WTC11 (cell line): Measurements from ENCODE around the gene HDAC9. TPM values are rescaled to one million over a fixed set of nuclear protein-coding genes. Genes with fewer than 3 reads are reported as not detected.

Experiments used
- ATAC-seq: fragments of 200-7000 bp; cut with Tn5 transposase; 2 replicates; pipeline ENCODE4 v1.10.0; 2021; ENCODE audit warnings: mild to moderate bottlenecking, moderate library complexity
- Bru-seq: library from RNA; stranded (reverse); fragments of 400-500 nt; gene quantifications from one replicate; lab custom pipeline; 2021; lab: Mats Ljungman, UMichigan
- CTCF ChIA-PET: fragments of 300-600 bp; sonication (Branson Sonifier 250); formaldehyde crosslinking; loops from one replicate; lab custom pipeline; 2021; ENCODE audit warnings: antibody characterized with exemption; lab: Charles Lee
- POLR2A ChIA-PET: fragments of 350-600 bp; sonication (Branson Sonifier 250); formaldehyde crosslinking; loops from one replicate; lab custom pipeline; 2021; ENCODE audit warnings: antibody characterized with exemption; lab: Charles Lee
- DNase-seq: peaks from one replicate; pipeline ENCODE4 v3.0.0; 2021; ENCODE audit warnings: low spot score
- H3K27ac Mint-ChIP-seq: 2 replicates; pipeline ENCODE4 v1.8.0; 2021; ENCODE audit warnings: mixed read lengths
- H3K27me3 Mint-ChIP-seq: 2 replicates; pipeline ENCODE4 v1.8.0; 2021; ENCODE audit warnings: low read depth, mild to moderate bottlenecking, moderate library complexity, mixed read lengths
- H3K36me3 Mint-ChIP-seq: 2 replicates; pipeline ENCODE4 v1.8.0; 2021; ENCODE audit warnings: mixed read lengths
- H3K4me1 Mint-ChIP-seq: 2 replicates; pipeline ENCODE4 v1.8.0; 2022; ENCODE audit warnings: mixed read lengths
- H3K4me3 Mint-ChIP-seq: 2 replicates; pipeline ENCODE4 v1.8.0; 2021; ENCODE audit warnings: mild to moderate bottlenecking, moderate library complexity, mixed read lengths
- H3K9me3 Mint-ChIP-seq: 2 replicates; pipeline ENCODE4 v1.8.0; 2021; ENCODE audit warnings: mixed read lengths
- GTF2I ChIP-seq: fragments of 250-450 bp; sonication (Bioruptor Pico); conservative IDR thresholded peaks from 2 replicates; pipeline ENCODE4 v1.4.0; 2021; ENCODE audit warnings: mild to moderate bottlenecking
- OVOL2 ChIP-seq: fragments of 250-450 bp; sonication (Bioruptor Pico); IDR thresholded peaks from 2 replicates; pipeline ENCODE4 v1.9.0; 2021; ENCODE audit warnings: mild to moderate bottlenecking, borderline replicate concordance
- PRRX2 ChIP-seq: fragments of 250-450 bp; sonication (Bioruptor Pico); IDR thresholded peaks from 2 replicates; pipeline ENCODE4 v1.8.0; 2021; ENCODE audit warnings: mild to moderate bottlenecking
- TEAD1 ChIP-seq: sonication (generic); formaldehyde crosslinking; IDR thresholded peaks from 2 replicates; pipeline ENCODE4 v1.8.0; 2022; ENCODE audit warnings: mild to moderate bottlenecking, missing genetic modification reagents
- TP53 ChIP-seq: sonication (generic); formaldehyde crosslinking; IDR thresholded peaks from 2 replicates; pipeline ENCODE4 v1.8.1; 2023; ENCODE audit warnings: mild to moderate bottlenecking, missing genetic modification reagents
- ZBTB21 ChIP-seq: sonication (generic); formaldehyde crosslinking; IDR thresholded peaks from 2 replicates; pipeline ENCODE4 v1.8.1; 2023; ENCODE audit warnings: mild to moderate bottlenecking, missing genetic modification reagents, borderline replicate concordance
- ZNF121 ChIP-seq: sonication (generic); formaldehyde crosslinking; IDR thresholded peaks from 2 replicates; pipeline ENCODE4 v1.8.0; 2023; ENCODE audit warnings: missing genetic modification reagents
- ZNF671 ChIP-seq: fragments of 250-450 bp; sonication (Bioruptor Pico); IDR thresholded peaks from 2 replicates; pipeline ENCODE4 v1.8.0; 2021; ENCODE audit warnings: mild to moderate bottlenecking
- long read RNA-seq, 3 experiments: library from RNA in 1 of 3; library from capped mRNA in 1 of 3; library from polyadenylated mRNA in 1 of 3; unstranded in 2 of 3; stranded (forward) in 1 of 3; transcript quantifications; one replicate each; pipeline ENCODE4 v2.0.0, GENCODE V29; 2021
- total RNA-seq: library from RNA; stranded (reverse); gene quantifications from 3 replicates; pipeline ENCODE4 v1.2.3, GENCODE V29; 2021
- TF ChIP-seq, protein P1 (sequence below): sonication (generic); formaldehyde crosslinking; IDR thresholded peaks from 2 replicates; pipeline ENCODE4 v1.8.0; 2022; ENCODE audit warnings: missing genetic modification reagents
- TF ChIP-seq, protein P2 (sequence below): fragments of 250-450 bp; sonication (Bioruptor Pico); IDR thresholded peaks from 2 replicates; pipeline ENCODE4 v1.9.0; 2021; ENCODE audit warnings: mild to moderate bottlenecking
- TF ChIP-seq, protein P3 (sequence below): sonication (generic); formaldehyde crosslinking; IDR thresholded peaks from 2 replicates; pipeline ENCODE4 v1.8.0; 2022; ENCODE audit warnings: mild to moderate bottlenecking, missing genetic modification reagents
- TF ChIP-seq, protein P4 (sequence below): fragments of 250-450 bp; sonication (Bioruptor Pico); IDR thresholded peaks from 2 replicates; pipeline ENCODE4 v1.9.0; 2021; ENCODE audit warnings: moderate library complexity, mild to moderate bottlenecking, inconsistent platforms, borderline replicate concordance
- TF ChIP-seq, protein P5 (sequence below): sonication (generic); formaldehyde crosslinking; IDR thresholded peaks from 2 replicates; pipeline ENCODE4 v1.8.1; 2023; ENCODE audit warnings: mild to moderate bottlenecking, missing genetic modification reagents
- TF ChIP-seq, protein P6 (sequence below): fragments of 250-450 bp; sonication (Bioruptor Pico); IDR thresholded peaks from 2 replicates; pipeline ENCODE4 v2.1.2; 2022; ENCODE audit warnings: mild to moderate bottlenecking, moderate library complexity

Gene HDAC9
- total RNA-seq (14.6 to 18.8 TPM (median 18.0 TPM) in 3 replicates), Bru-seq, nascent RNA (percentile 42 among the genes with signal in this experiment)
- long read RNA-seq, experiment 1, full-length matches to known transcripts = 14 of 76 reads
- long read RNA-seq, experiment 1, partial matches to known transcripts = 19 of 76 reads
- long read RNA-seq, experiment 1, other reads (novel, unspliced or antisense) = 43 of 76 reads
- long read RNA-seq, experiment 2, partial matches to known transcripts = 7 of 13 reads
- long read RNA-seq, experiment 2, other reads (novel, unspliced or antisense) = 6 of 13 reads
- long read RNA-seq, experiment 3, partial matches to known transcripts = 1 of 2 reads
- long read RNA-seq, experiment 3, other reads (novel, unspliced or antisense) = 1 of 2 reads

DNA sequence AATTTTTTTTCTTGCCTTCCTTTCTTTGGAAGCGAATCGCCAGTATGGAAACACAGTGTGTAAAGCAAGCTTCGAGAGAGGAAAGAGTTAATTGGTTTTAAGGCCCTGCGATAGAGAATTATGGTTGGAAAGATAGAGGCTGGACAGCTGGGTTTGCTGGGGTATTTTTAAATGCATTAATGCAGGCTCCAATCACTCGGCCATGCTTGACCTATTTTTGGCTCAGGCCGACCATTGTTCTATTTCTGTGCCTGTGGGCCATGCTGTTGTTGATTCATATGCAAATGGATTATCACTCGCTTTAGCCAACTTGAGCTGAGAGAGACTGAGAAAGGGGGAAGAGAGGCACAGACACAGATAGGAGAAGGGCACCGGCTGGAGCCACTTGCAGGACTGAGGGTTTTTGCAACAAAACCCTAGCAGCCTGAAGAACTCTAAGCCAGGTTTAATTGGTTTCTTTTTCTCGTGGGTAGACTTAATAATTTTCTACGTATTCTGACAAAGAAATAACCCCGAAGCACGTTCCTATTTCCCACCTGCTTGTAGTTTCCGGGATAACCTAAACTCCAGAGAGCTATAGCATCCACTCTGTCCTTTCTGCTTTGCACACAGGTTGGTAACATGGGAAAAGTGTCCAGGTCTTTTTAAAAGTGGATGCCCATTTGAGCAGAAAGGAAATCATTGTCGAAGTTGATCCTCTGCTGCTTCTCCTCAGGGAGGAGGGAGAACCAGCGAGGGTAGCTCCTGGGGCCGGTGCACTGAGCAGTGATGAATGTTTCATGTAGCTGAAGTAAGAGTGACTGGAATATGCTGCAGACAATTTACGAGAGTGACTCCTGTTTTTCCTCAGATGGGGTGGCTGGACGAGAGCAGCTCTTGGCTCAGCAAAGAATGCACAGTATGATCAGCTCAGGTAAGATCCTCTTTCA, at the start of gene HDAC9:
Gene HDAC9 (plus strand): TSS at position 338 of the 929 bp plus-strand sequence. CDS start 554 bp downstream, at position 892.
- Mint-ChIP-seq H3K4me3 (peak within 1 kb of the TSS; percentile 79), H3K27ac (peak within 1 kb of the TSS; percentile 97), H3K36me3 (no peaks in the 10 kb centered on the region)
- ATAC-seq = peak; percentile 97
- CTCF ChIA-PET = interaction anchor here (0.8 to 3.6 kb wide), 13 partner anchors 12 to 170 kb away, joined by 3 to 19 read pairs (median 4); no protein-coding TSS in a partner anchor
- TF ChIP-seq, protein P1, sequence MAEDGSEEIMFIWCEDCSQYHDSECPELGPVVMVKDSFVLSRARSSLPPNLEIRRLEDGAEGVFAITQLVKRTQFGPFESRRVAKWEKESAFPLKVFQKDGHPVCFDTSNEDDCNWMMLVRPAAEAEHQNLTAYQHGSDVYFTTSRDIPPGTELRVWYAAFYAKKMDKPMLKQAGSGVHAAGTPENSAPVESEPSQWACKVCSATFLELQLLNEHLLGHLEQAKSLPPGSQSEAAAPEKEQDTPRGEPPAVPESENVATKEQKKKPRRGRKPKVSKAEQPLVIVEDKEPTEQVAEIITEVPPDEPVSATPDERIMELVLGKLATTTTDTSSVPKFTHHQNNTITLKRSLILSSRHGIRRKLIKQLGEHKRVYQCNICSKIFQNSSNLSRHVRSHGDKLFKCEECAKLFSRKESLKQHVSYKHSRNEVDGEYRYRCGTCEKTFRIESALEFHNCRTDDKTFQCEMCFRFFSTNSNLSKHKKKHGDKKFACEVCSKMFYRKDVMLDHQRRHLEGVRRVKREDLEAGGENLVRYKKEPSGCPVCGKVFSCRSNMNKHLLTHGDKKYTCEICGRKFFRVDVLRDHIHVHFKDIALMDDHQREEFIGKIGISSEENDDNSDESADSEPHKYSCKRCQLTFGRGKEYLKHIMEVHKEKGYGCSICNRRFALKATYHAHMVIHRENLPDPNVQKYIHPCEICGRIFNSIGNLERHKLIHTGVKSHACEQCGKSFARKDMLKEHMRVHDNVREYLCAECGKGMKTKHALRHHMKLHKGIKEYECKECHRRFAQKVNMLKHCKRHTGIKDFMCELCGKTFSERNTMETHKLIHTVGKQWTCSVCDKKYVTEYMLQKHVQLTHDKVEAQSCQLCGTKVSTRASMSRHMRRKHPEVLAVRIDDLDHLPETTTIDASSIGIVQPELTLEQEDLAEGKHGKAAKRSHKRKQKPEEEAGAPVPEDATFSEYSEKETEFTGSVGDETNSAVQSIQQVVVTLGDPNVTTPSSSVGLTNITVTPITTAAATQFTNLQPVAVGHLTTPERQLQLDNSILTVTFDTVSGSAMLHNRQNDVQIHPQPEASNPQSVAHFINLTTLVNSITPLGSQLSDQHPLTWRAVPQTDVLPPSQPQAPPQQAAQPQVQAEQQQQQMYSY (CRISPR knock-in tag) = no peak
- TF ChIP-seq GTF2I (CRISPR knock-in tag) = no peak
- no peak for TF ChIP-seq ZBTB21 (CRISPR knock-in tag)
- no peak for TF ChIP-seq OVOL2 (CRISPR knock-in tag)
- TF ChIP-seq, protein P2, sequence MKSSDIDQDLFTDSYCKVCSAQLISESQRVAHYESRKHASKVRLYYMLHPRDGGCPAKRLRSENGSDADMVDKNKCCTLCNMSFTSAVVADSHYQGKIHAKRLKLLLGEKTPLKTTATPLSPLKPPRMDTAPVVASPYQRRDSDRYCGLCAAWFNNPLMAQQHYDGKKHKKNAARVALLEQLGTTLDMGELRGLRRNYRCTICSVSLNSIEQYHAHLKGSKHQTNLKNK (CRISPR knock-in tag) = no peak
- no peak for TF ChIP-seq TEAD1
- TF ChIP-seq, protein P3, sequence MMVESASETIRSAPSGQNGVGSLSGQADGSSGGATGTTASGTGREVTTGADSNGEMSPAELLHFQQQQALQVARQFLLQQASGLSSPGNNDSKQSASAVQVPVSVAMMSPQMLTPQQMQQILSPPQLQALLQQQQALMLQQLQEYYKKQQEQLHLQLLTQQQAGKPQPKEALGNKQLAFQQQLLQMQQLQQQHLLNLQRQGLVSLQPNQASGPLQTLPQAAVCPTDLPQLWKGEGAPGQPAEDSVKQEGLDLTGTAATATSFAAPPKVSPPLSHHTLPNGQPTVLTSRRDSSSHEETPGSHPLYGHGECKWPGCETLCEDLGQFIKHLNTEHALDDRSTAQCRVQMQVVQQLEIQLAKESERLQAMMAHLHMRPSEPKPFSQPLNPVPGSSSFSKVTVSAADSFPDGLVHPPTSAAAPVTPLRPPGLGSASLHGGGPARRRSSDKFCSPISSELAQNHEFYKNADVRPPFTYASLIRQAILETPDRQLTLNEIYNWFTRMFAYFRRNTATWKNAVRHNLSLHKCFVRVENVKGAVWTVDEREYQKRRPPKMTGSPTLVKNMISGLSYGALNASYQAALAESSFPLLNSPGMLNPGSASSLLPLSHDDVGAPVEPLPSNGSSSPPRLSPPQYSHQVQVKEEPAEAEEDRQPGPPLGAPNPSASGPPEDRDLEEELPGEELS = 0 out of 2 replicates have a peak, but pooled peaks have one; percentile 38
- TF ChIP-seq, all 79 proteins: peak for 1
- Mint-ChIP-seq H3K4me1 (peaks cover 58% of the 10 kb centered on the region), H3K27me3 (no peaks in the 10 kb centered on the region), H3K9me3 (no peaks in the 10 kb centered on the region)
- DNase-seq = peak; percentile 32
- POLR2A ChIA-PET = interaction anchor here (0.6 to 1.4 kb wide), 4 partner anchors 9 to 20 kb away, joined by 3 to 7 read pairs (median 4); no protein-coding TSS in a partner anchor

DNA sequence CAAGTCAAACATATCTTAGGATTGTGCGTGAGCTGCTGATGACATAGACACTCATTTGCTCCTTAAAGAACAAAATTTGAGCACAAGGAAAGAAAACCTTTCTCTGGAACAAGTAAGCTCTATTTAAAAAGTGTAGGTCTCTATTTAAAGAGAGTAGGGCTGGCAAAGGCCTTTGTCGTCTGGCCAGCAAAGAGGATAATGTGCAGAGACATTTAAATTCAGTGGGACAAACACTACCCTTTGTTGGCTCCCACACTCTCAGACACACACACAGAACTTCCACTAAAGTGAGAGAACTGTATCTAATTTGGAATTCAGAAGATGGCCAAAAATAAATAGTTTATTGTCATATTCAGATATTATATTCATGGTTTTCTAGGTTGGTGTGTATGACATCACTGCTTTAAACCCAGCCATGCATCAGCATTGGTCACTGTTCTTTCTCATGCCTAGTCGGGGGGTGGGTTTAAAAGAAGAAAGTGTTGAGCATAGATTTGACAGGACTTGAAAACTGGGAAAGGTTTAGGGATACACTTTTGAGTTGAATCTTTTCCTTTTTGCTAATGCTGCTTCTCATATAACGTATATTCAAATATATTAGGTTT, 49.5 kb upstream of the HDAC9 start:
- peaks cover 15% of the 10 kb centered on the region for H3K4me1 Mint-ChIP-seq
- no peak for DNase-seq
- TF ChIP-seq, protein P4, sequence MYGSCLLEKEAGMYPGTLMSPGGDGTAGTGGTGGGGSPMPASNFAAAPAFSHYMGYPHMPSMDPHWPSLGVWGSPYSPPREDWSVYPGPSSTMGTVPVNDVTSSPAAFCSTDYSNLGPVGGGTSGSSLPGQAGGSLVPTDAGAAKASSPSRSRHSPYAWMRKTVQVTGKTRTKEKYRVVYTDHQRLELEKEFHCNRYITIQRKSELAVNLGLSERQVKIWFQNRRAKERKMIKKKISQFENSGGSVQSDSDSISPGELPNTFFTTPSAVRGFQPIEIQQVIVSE (CRISPR knock-in tag) = no peak
- TF ChIP-seq ZNF671 = no peak
- H3K9me3 Mint-ChIP-seq = no peaks in the 10 kb centered on the region
- H3K36me3 Mint-ChIP-seq = no peaks in the 10 kb centered on the region
- H3K27ac Mint-ChIP-seq = no peak overlapping the region
- peak; percentile 34; the same call in 1 of the 2 replicates for ATAC-seq
- ChIA-PET POLR2A (no interaction called here), CTCF (interaction anchor here (1.6 kb wide), 1 partner anchor 94 kb away, joined by 4 read pairs; no protein-coding TSS in a partner anchor)
- H3K27me3 Mint-ChIP-seq = no peaks in the 10 kb centered on the region
- no peak overlapping the region for H3K4me3 Mint-ChIP-seq

DNA sequence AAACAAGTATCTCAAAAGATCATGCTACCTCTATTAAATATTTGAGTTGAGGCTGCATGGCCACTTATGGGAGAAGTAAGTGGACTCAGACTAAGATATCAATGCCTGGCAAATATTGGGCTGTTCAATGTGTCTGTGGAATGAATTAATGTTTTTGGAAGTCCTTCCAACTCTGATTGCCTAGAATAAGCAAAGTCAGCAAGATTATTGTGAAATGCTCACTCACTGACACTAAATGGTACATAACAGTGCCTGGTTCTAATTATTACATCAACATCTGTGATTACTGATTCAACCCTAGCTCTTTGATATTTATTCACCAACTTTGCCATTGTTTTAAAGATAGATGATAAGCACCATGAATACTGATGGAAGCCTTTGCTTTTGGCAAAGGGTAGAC, 45.5 kb upstream of the HDAC9 start:
- Mint-ChIP-seq H3K4me1 (peaks cover 7% of the 10 kb centered on the region), H3K9me3 (peaks cover 15% of the 10 kb centered on the region), H3K27me3 (no peaks in the 10 kb centered on the region), H3K36me3 (peaks cover 5% of the 10 kb centered on the region), H3K4me3 (no peak overlapping the region), H3K27ac (no peak overlapping the region)
- ATAC-seq (no peak), DNase-seq (no peak)
- CTCF ChIA-PET = no interaction called here
- POLR2A ChIA-PET = no interaction called here
- TF ChIP-seq PRRX2 (CRISPR knock-in tag) (no peak), TP53 (CRISPR knock-in tag) (no peak), ZNF121 (CRISPR knock-in tag) (no peak), ZNF671 (no peak)
- TF ChIP-seq, protein P5, sequence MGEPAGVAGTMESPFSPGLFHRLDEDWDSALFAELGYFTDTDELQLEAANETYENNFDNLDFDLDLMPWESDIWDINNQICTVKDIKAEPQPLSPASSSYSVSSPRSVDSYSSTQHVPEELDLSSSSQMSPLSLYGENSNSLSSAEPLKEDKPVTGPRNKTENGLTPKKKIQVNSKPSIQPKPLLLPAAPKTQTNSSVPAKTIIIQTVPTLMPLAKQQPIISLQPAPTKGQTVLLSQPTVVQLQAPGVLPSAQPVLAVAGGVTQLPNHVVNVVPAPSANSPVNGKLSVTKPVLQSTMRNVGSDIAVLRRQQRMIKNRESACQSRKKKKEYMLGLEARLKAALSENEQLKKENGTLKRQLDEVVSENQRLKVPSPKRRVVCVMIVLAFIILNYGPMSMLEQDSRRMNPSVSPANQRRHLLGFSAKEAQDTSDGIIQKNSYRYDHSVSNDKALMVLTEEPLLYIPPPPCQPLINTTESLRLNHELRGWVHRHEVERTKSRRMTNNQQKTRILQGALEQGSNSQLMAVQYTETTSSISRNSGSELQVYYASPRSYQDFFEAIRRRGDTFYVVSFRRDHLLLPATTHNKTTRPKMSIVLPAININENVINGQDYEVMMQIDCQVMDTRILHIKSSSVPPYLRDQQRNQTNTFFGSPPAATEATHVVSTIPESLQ (CRISPR knock-in tag) = no peak
- TF ChIP-seq, protein P6, sequence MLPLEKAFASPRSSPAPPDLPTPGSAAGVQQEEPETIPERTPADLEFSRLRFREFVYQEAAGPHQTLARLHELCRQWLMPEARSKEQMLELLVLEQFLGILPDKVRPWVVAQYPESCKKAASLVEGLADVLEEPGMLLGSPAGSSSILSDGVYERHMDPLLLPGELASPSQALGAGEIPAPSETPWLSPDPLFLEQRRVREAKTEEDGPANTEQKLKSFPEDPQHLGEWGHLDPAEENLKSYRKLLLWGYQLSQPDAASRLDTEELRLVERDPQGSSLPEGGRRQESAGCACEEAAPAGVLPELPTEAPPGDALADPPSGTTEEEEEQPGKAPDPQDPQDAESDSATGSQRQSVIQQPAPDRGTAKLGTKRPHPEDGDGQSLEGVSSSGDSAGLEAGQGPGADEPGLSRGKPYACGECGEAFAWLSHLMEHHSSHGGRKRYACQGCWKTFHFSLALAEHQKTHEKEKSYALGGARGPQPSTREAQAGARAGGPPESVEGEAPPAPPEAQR (CRISPR knock-in tag) = no peak
- TF ChIP-seq, protein P3 = no peak
